ENCODE measurements around the gene RAC3.

The RAC3 gene

GRCh38 chr17:82065638-82066303 is 34.3 kb downstream of the RAC3 start, which contains the start of gene DUS1L:
TSS of gene DUS1L (minus strand) at chr17:82065804. CDS start at chr17:82065059, 745 bp downstream.
- Histone ChIP-seq H3K27me3 (no peaks in the 10 kb centered on the region), H3K4me3 (ENCODE audit: low read depth, low read length) (peak within 1 kb of the TSS; percentile 93), H3K36me3 (peaks cover 36% of the 10 kb centered on the region), H3K4me1 (no peaks in the 10 kb centered on the region), H3K9me3 (no peaks in the 10 kb centered on the region)
- DNase-seq = peak; percentile 62
- no peak for TF ChIP-seq CTCF (IDR thresholded peaks at IDR 0.05; ENCODE audit: low read depth, low read length)

- Histone ChIP-seq H3K4me3 (ENCODE audit: low read depth, low read length) (no peak overlapping the region), H3K36me3 (no peaks in the 10 kb centered on the region), H3K27me3 (no peaks in the 10 kb centered on the region), H3K4me1 (no peaks in the 10 kb centered on the region), H3K9me3 (no peaks in the 10 kb centered on the region)
- no peak for TF ChIP-seq CTCF (IDR thresholded peaks at IDR 0.05; ENCODE audit: low read depth, low read length)
- no peak for DNase-seq
Observed at GRCh38 chr17:82070611-82071010, 39.1 kb downstream of the RAC3 start.

DNA sequence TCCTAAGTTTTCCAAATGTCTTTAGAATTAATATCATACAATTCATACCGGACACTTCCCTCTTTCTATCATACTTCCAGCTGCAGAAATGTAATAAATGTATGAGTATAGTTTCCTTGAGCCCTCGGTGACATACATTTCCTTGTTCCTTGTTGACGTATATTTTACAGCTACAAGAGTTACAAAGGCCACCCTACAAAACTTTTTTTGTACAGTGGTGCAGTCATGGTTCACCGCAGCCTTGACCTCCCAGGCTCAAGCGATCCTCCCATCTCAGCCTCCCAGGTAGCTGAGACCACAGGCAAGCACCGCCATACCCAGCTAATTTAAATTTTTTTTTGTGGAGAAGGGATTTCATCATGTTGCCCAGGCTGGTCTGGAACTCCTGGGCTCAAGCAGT is 41.3 kb downstream of the RAC3 start:
- H3K9me3 ChIP-seq = no peaks in the 10 kb centered on the region

DNA sequence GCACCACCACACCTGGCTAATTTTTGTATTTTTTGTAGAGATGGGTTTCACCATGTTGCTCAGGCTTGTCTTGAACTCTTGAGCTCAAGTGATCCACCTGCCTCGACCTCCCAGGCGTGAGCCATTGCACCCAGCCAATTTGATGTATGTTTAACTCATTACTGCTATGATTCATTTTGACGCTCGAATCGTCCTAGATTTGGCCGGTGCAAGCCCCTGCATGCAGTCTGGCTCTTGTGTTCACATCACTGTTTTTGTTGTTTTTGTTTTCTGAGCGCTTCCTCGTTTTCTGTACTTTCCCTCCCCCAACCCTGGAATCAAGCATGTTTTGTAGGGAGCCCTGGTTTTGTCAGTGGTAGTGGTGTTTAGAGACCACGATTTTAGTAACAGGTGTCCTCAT is 42.0 kb downstream of the RAC3 start:
- Histone ChIP-seq H3K9me3 (no peaks in the 10 kb centered on the region), H3K36me3 (peaks cover 9% of the 10 kb centered on the region), H3K4me3 (ENCODE audit: low read depth, low read length) (no peak overlapping the region), H3K4me1 (no peaks in the 10 kb centered on the region), H3K27me3 (no peaks in the 10 kb centered on the region)
- no peak for TF ChIP-seq CTCF (IDR thresholded peaks at IDR 0.05; ENCODE audit: low read depth, low read length)
- DNase-seq = no peak

More for the DNA sequence above, 41.3 kb downstream of the RAC3 start:
- H3K27me3 ChIP-seq = no peaks in the 10 kb centered on the region
- TF ChIP-seq CTCF (IDR thresholded peaks at IDR 0.05; ENCODE audit: low read depth, low read length) = no peak
- peaks cover 3% of the 10 kb centered on the region for H3K36me3 ChIP-seq
- H3K4me1 ChIP-seq = no peaks in the 10 kb centered on the region
- H3K4me3 ChIP-seq (ENCODE audit: low read depth, low read length) = no peak overlapping the region
- DNase-seq = no peak

GRCh38 chr17:82076018-82076784 is 44.7 kb downstream of the RAC3 start:
- H3K4me1 ChIP-seq = no peaks in the 10 kb centered on the region
- peaks cover 32% of the 10 kb centered on the region for H3K36me3 ChIP-seq
- no peak overlapping the region for H3K4me3 ChIP-seq (ENCODE audit: low read depth, low read length)
- TF ChIP-seq CTCF (IDR thresholded peaks at IDR 0.05; ENCODE audit: low read depth, low read length) = no peak
- no peaks in the 10 kb centered on the region for H3K9me3 ChIP-seq
- H3K27me3 ChIP-seq = no peaks in the 10 kb centered on the region
- no peak for DNase-seq
